NCI-H1092 treated with DMSO at 0.1 percent for 48 hours (cell line): ENCODE data around the gene MRPL49.

Experiments used
- DNase-seq: peaks from one replicate; lab custom pipeline; 2025; lab: John Stamatoyannopoulos, UW

The MRPL49 gene

DNA sequence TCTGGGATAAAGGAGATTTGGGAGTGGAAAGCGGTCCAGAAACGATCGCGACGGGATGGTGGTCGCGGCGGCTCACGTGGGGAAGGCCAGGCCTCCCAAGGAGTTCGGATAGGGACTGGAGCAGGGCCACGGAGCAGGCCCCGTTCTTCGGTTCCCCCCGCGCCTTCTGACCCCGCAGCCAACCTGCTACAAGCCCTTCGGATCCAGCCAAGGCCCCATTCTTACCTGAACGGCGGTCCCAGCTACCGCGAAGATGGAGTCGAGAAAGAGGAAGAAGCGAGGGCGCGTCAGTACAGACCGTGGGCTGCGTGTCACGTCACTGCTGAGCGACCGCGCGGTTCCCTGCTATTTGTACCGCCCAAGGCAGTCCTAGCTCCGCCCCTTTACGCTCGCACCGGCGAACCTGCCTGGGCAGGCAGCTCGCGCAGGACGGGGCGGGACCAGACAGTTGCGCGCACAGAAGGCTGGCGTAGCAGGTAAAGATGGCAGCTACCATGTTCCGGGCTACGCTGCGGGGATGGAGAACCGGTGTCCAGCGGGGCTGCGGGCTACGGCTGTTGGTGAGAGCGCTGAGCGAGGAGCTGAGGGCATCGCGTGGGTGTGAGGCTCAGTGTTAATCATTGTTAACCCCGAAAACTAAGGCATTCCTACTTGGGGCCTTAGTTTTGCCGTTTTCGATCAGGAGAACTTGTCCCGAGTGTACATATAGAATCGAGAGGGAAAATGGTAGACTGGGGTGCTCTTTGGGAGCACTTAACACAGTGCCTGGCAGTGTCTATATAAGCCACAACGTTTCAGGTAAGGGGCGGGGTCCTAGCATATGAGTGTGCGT, at the start of gene MRPL49, which contains the start of gene FAU:
MRPL49 (plus strand) TSS at position 457 of the 832 bp plus-strand sequence; CDS start at position 483, 26 bp downstream.
FAU (minus strand) TSS at position 270 of the 832 bp plus-strand sequence. CDS start 321 bp downstream, outside the sequence.
- peak; percentile 99 for DNase-seq

DNA sequence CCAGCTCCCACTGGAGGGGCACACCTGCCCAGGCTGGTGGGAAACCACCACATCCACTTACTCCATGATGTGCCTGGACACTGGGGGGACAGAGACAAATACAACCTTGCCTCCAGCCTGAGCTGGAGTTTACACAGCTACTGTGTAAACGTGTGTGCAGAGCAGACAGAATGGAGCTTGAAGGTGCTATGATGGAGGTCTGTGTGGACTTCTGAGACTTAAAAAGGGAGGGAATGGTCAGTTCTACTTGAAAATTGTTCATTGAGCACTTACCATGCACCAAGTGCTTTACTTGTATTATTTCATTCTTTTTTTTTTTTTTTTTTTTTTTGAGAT, 49.5 kb upstream of the MRPL49 start:
- no peak for DNase-seq

DNA sequence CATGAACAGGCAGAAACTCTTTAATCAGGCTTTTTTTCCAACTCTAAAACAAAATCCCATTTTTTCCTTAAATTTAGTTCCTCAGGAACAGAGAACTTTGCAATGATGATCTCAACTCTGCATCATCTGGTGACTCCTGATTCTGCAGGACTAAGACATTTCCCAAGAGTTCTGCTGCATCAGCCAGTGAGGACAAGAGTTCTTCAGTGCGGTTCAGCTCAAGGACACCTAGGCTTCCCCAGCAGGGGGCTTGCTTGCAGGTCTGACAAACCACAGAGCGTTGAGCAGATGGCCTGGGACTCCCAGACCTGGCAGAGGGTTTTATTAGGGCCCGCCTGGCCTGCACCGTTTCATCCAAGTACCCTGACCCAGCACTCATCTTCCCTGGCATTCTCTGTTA, 44.7 kb upstream of the MRPL49 start:
- no peak for DNase-seq

GRCh38 chr11:65078151-65078550, 44.0 kb upstream of the MRPL49 start:
- peak; percentile 34 for DNase-seq

GRCh38 chr11:65078786-65079342, 43.3 kb upstream of the MRPL49 start:
- no peak for DNase-seq

GRCh38 chr11:65083134-65083833, 38.8 kb upstream of the MRPL49 start:
- no peak for DNase-seq

DNA sequence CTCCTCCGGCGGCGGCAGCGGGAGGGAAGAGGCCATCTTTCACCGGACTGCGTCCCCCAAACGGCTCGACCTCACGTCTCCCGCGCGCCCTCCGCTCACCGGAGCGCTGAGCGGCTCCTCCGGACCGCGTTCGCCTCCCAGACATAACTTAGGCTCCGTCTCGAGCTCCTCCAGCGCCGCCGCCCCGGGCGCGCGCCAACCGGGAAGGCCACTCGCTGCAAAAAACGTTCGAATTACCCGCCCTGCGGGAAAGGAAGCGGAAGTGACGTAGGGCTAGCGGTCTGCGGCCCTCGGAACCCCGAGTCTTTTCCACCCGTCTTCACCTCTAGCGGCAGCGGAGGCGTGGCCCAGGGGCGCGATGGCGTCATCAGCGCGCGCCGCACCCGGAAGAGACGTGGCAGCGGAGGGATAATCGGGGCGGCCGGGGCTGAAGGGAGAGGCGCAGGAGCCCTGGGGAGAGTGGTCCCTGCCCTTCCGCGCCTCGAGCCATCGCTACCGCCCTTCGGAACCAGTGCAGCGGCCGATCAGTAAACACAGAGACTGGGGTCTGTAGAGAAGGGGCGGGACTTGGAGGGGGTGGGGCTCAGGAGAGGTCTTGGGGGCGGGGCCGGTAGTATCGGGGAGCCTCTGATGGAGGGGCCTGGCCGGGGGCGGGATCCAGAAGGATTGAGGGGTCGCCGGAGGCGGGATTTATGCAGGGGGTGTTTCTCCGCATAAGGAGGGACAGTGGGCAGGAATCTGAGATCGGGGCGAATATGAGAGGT, 38.1 kb upstream of the MRPL49 start, which contains the start of the genes CDCA5 and ZFPL1:
CDCA5 (minus strand) TSS at position 207 of the 764 bp plus-strand sequence; CDS start at position 145, 62 bp downstream.
ZFPL1 (plus strand) TSS at position 389 of the 764 bp plus-strand sequence. CDS start 477 bp downstream, outside the sequence.
- DNase-seq: peak; percentile 98

DNA sequence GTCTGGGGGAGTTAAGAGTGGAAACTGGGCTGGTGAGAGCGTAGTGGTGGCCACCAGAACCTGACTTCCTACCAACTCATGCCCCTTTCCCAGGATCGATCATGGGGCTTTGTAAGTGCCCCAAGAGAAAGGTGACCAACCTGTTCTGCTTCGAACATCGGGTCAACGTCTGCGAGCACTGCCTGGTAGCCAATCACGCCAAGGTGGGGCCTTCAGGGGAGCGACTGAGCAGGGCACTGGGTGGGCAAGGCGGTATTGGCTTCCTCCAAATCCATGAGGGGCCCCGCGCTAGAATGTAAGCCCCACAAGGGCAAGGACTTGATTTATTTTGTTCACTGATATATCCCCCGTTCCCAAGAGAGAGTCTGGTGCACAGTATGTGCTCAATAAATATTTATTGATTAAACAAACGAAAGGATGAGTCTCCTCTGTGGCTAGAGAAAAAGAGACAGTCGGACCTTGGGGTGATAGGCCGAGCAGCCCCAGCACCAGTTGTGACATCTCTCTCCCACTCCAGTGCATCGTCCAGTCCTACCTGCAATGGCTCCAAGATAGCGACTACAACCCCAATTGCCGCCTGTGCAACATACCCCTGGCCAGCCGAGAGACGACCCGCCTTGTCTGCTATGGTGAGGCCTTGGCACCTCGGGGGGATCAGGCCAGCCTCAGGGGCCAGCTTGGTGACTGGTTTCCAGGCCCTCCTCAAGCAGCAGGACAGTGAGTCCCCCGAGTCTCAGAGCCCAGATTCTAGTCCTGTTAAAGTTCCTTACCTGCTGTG, 37.3 kb upstream of the MRPL49 start:
- DNase-seq: no peak

DNA sequence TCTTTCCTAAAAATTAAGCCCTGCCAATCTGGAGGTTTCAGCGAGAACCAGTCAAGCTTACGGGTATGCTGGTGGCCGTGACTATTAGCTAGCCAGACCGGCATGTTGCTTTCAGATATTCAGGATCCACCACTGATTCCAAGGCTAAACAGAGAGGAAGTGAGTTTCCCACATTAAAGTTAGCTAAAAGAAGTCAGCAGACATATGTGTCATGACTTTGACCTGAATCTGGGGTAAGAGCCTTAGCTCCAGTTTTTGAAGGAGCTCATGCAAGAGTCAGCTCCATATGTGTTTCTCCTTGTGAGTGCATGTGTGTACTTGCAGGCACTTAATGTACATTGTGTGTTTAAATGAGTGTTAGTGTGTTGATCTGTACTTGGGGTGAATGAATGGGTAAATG, 36.7 kb upstream of the MRPL49 start:
- no peak for DNase-seq

DNA sequence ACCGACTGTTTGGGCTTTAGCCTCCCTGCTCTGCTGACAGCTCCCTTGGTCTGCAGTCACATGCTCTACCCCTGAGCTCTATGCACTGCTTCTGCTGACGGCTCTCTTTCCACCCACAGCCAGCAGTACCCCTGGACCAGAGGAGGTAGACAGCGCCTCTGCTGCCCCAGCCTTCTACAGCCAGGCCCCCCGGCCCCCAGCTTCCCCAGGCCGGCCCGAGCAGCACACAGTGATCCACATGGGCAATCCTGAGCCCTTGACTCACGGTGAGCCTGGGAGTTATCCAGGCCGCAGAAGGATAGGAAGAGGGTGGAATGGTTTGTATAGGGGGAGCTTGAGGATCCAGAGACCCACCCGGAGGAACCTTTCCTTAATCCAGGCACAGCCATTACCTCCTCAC, 35.3 kb upstream of the MRPL49 start:
- DNase-seq: no peak

GRCh38 chr11:65087216-65087615, 34.9 kb upstream of the MRPL49 start:
- DNase-seq: no peak

DNA sequence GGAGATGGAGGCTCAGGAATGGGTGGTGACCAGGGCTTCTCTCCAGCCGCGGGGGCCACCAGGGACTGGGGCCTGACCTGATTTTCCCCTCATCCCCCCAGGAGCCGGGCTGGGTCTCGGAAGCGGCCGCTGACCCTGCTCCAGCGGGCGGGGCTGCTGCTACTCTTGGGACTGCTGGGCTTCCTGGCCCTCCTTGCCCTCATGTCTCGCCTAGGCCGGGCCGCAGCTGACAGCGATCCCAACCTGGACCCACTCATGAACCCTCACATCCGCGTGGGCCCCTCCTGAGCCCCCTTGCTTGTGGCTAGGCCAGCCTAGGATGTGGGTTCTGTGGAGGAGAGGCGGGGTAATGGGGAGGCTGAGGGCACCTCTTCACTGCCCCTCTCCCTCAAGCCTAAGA, 34.3 kb upstream of the MRPL49 start:
- no peak for DNase-seq

- no peak for DNase-seq
Observed at GRCh38 chr11:65089621-65090020, 32.5 kb upstream of the MRPL49 start.

DNA sequence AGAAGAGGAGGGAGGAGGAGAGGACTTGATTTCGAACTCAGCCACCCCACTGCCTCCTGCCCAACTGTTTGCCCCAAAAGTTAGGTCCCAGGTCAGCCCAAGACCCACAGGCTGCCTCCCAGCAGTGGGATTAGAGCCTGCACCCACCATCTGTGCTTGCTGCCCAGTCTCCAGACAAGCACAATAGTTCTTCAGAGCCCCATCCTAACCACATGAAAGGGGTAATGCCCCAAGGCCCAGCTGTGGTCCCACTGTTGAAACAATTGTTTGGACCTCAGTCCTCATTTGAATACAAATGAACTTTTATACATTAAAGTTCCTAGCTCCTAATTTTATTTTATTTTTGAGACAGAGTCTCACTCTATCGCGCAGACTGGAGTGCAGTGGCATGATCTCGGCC, 31.5 kb upstream of the MRPL49 start:
- DNase-seq: no peak

- no peak for DNase-seq
Observed at GRCh38 chr11:65095427-65095826, 26.7 kb upstream of the MRPL49 start.

- peak; percentile 95 for DNase-seq
Observed at GRCh38 chr11:65095974-65096806, 25.9 kb upstream of the MRPL49 start, which contains the start of gene VPS51. VPS51 (plus strand) TSS chr11:65096214; CDS start chr11:65096251, 37 bp downstream.

GRCh38 chr11:65096926-65097325, 25.2 kb upstream of the MRPL49 start:
- no peak for DNase-seq

- DNase-seq: no peak
Observed at GRCh38 chr11:65100674-65101350, 21.3 kb upstream of the MRPL49 start.
